ENCODE data around the gene KRTAP4-8.

Gene KRTAP4-8

DNA sequence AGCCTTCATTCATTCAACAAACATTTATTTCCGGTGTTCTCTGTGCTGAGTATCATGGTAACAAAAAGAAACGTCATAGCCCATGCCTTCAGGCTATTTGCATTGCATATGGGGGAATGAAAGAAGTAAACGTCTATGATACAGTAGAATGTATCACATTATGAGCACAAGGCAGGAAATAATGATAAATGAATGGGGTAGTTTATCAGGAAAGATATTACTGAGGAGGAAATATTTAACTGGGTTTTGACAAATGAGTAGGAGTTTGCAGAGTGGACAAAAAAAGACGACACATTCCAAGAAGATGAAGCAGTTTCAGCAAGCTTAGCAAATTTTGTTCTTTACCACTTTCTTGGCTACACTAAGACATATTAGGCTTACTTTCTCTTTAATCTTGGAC is 15.3 kb downstream of the KRTAP4-8 start:
- H3K4me3 ChIP-seq (ENCODE audit: low read depth in 1 of 2, low read length in 2 of 2): no peak overlapping the region
- ATAC-seq (ENCODE audit: insufficient read depth, low read depth): no peak
- H3K27ac ChIP-seq (ENCODE audit: low read length): no peak overlapping the region
- H3K27me3 ChIP-seq (ENCODE audit: insufficient read depth, low read length, poor library complexity): no peaks in the 10 kb centered on the region
- H4K20me1 ChIP-seq (ENCODE audit: insufficient read depth, low read length): no peaks in the 10 kb centered on the region
- no peak overlapping the region for H3K9ac ChIP-seq (ENCODE audit: low read depth, low read length)
- H2AFZ ChIP-seq (ENCODE audit: low read depth, low read length): no peak overlapping the region
- H3K79me2 ChIP-seq (ENCODE audit: insufficient read depth, low read length): no peaks in the 10 kb centered on the region
- no peak for DNase-seq
- no peaks in the 10 kb centered on the region for H3K4me1 ChIP-seq (ENCODE audit: insufficient read depth, low read length)
- no peaks in the 10 kb centered on the region for H3K36me3 ChIP-seq (ENCODE audit: insufficient read depth, low read length)
- TF ChIP-seq EZH2 (IDR thresholded peaks at IDR 0.05; ENCODE audit: borderline replicate concordance, low read depth, low read length, severe bottlenecking): no peak
- TF ChIP-seq, protein P1, sequence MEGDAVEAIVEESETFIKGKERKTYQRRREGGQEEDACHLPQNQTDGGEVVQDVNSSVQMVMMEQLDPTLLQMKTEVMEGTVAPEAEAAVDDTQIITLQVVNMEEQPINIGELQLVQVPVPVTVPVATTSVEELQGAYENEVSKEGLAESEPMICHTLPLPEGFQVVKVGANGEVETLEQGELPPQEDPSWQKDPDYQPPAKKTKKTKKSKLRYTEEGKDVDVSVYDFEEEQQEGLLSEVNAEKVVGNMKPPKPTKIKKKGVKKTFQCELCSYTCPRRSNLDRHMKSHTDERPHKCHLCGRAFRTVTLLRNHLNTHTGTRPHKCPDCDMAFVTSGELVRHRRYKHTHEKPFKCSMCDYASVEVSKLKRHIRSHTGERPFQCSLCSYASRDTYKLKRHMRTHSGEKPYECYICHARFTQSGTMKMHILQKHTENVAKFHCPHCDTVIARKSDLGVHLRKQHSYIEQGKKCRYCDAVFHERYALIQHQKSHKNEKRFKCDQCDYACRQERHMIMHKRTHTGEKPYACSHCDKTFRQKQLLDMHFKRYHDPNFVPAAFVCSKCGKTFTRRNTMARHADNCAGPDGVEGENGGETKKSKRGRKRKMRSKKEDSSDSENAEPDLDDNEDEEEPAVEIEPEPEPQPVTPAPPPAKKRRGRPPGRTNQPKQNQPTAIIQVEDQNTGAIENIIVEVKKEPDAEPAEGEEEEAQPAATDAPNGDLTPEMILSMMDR (IDR thresholded peaks at IDR 0.05; ENCODE audit: borderline replicate concordance, extremely low read depth, low read length, poor library complexity, severe bottlenecking): no peak
- H3K9me3 ChIP-seq (ENCODE audit: insufficient read depth, low read length, severe bottlenecking): no peaks in the 10 kb centered on the region
- H3K4me2 ChIP-seq (ENCODE audit: insufficient read depth, low read length): no peak overlapping the region

DNA sequence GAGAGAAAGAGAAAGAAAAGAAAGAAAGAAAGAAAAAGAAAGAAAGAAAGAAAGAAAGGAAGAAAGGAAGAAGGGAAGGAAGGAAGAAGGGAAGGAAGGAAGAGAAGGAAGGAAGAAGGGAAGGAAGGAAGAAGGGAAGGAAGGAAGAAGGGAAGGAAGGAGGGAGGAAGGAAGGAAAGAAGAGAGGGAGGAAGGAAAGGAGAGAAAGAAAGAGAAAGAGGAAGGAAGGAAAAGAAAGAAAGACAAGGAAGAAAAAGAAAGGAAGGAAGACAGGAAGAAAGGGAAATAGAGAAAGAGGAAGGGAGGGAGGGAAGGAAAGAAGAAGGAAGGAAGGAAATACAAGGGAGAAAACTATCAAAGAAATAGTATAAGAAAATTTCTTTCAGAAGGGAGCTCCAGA is 21.2 kb downstream of the KRTAP4-8 start:
- Histone ChIP-seq H3K79me2 (ENCODE audit: insufficient read depth, low read length) (no peaks in the 10 kb centered on the region), H4K20me1 (ENCODE audit: insufficient read depth, low read length) (no peaks in the 10 kb centered on the region), H2AFZ (ENCODE audit: low read depth, low read length) (no peak overlapping the region), H3K36me3 (ENCODE audit: insufficient read depth, low read length) (no peaks in the 10 kb centered on the region), H3K9me3 (ENCODE audit: insufficient read depth, low read length, severe bottlenecking) (no peaks in the 10 kb centered on the region), H3K4me2 (ENCODE audit: insufficient read depth, low read length) (no peak overlapping the region), H3K4me1 (ENCODE audit: insufficient read depth, low read length) (no peaks in the 10 kb centered on the region), H3K27me3 (ENCODE audit: insufficient read depth, low read length, poor library complexity) (peaks cover 8% of the 10 kb centered on the region), H3K27ac (ENCODE audit: low read length) (no peak overlapping the region), H3K4me3 (ENCODE audit: low read depth in 1 of 2, low read length in 2 of 2) (no peak overlapping the region), H3K9ac (ENCODE audit: low read depth, low read length) (no peak overlapping the region)
- TF ChIP-seq, protein P1 (IDR thresholded peaks at IDR 0.05; ENCODE audit: borderline replicate concordance, extremely low read depth, low read length, poor library complexity, severe bottlenecking): no peak
- no peak for TF ChIP-seq EZH2 (IDR thresholded peaks at IDR 0.05; ENCODE audit: borderline replicate concordance, low read depth, low read length, severe bottlenecking)
- ATAC-seq (ENCODE audit: insufficient read depth, low read depth) (no peak), DNase-seq (no peak)

DNA sequence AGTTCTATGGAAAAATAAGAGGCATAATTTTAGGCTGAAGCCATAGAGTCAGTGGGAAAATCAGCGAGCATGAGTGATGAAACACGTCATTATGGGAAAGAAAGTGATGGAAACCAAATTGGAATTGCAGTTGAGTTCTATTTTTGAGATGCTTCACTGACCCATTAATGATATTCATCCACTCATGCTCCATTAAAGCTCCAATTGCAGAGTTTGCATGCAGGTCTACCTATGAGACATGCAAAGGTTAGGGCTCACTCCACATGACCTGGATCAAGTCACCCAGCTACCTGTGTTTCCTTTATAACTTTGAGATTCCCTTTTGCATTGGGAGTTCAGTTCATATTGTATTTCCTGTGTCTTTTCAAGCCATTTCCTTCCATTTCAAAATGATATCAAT is 24.3 kb downstream of the KRTAP4-8 start:
- DNase-seq (no peak), ATAC-seq (ENCODE audit: insufficient read depth, low read depth) (no peak)
- Histone ChIP-seq H3K4me2 (ENCODE audit: insufficient read depth, low read length) (no peak overlapping the region), H3K79me2 (ENCODE audit: insufficient read depth, low read length) (no peaks in the 10 kb centered on the region), H3K9ac (ENCODE audit: low read depth, low read length) (no peak overlapping the region), H3K4me1 (ENCODE audit: insufficient read depth, low read length) (no peaks in the 10 kb centered on the region), H3K36me3 (ENCODE audit: insufficient read depth, low read length) (no peaks in the 10 kb centered on the region), H3K27ac (ENCODE audit: low read length) (no peak overlapping the region), H3K4me3 (ENCODE audit: low read depth in 1 of 2, low read length in 2 of 2) (no peak overlapping the region), H3K27me3 (ENCODE audit: insufficient read depth, low read length, poor library complexity) (peaks cover 9% of the 10 kb centered on the region), H2AFZ (ENCODE audit: low read depth, low read length) (no peak overlapping the region), H4K20me1 (ENCODE audit: insufficient read depth, low read length) (no peaks in the 10 kb centered on the region), H3K9me3 (ENCODE audit: insufficient read depth, low read length, severe bottlenecking) (no peaks in the 10 kb centered on the region)
- TF ChIP-seq, protein P1 (IDR thresholded peaks at IDR 0.05; ENCODE audit: borderline replicate concordance, extremely low read depth, low read length, poor library complexity, severe bottlenecking): no peak
- TF ChIP-seq EZH2 (IDR thresholded peaks at IDR 0.05; ENCODE audit: borderline replicate concordance, low read depth, low read length, severe bottlenecking): no peak
